ENCODE measurements around the gene ZNF790. TPM values are rescaled to one million over a fixed set of nuclear protein-coding genes. Genes with fewer than 3 reads are reported as not detected.

The ZNF790 gene
- total RNA-seq, 4 donors from 2014 or later = 9.8 to 18.7 (median 14.6) TPM

DNA sequence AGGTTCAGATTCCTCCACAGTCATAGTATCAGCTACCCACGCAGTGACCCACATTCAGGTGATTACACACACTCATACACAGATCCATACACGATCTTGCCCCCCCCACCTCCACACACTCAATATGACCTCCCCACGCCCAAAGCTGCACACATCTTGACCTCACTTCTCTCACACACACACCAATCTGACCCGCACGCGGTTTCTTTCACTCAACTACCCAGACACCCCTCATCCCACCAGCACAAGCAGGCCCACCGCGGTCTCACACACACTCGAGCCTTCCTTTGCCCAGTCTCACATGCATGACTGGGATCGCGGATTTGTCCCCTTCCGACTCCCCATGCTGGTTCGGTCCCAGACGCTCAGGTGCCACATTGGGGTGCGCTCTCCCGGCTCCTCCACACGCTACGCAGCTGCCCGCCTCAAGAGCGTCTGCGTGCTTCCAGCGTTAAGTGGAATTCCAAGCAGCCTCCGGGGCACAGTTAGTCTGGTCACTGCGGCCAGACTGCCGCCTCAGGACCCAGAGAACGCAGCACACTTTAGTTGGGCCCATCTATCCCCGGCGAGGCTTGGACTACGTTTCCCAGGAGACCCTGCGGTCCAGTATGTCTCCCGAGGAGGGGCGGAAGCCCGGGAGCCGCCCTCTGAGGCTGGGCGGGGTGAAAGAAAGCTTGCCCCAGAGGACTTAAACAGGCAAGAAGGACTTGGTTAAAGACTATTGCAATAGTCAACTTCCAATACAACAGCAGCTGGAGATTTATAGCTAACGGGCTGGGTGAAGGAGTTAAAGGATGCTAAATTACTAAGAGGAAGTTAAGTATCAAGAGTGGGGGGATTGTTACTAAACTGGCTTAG lies 11.7 kb upstream of the ZNF790 start:
- peaks cover 4 to 16% of the 10 kb centered on the region in 2 donors for H3K4me1 ChIP-seq
- H3K9me3 ChIP-seq = no peaks in the 10 kb centered on the region
- H3K36me3 ChIP-seq = peaks cover 0 to 4% of the 10 kb centered on the region in 2 donors
- 1% methylated on average over 30 to 34 of the region's 36 CpGs for WGBS, 2 donors
- peak overlapping the region; percentile 26 to 83 (median 80) for H3K27ac ChIP-seq
- peak; percentile 89 to 93 for DNase-seq
- no peaks in the 10 kb centered on the region for H3K27me3 ChIP-seq
- H3K4me3 ChIP-seq (replicated peaks in 1 of 3) = peak overlapping the region; percentile 20 to 57 (median 42)
- intact Hi-C loops (cut with DNase I) = no loop called here
- TF ChIP-seq, protein P1, sequence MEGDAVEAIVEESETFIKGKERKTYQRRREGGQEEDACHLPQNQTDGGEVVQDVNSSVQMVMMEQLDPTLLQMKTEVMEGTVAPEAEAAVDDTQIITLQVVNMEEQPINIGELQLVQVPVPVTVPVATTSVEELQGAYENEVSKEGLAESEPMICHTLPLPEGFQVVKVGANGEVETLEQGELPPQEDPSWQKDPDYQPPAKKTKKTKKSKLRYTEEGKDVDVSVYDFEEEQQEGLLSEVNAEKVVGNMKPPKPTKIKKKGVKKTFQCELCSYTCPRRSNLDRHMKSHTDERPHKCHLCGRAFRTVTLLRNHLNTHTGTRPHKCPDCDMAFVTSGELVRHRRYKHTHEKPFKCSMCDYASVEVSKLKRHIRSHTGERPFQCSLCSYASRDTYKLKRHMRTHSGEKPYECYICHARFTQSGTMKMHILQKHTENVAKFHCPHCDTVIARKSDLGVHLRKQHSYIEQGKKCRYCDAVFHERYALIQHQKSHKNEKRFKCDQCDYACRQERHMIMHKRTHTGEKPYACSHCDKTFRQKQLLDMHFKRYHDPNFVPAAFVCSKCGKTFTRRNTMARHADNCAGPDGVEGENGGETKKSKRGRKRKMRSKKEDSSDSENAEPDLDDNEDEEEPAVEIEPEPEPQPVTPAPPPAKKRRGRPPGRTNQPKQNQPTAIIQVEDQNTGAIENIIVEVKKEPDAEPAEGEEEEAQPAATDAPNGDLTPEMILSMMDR (IDR thresholded peaks at IDR 0.05) = no peak
- peak in 1 of 2 donors; percentile 49 for TF ChIP-seq POLR2A (IDR thresholded peaks at IDR 0.05)

DNA sequence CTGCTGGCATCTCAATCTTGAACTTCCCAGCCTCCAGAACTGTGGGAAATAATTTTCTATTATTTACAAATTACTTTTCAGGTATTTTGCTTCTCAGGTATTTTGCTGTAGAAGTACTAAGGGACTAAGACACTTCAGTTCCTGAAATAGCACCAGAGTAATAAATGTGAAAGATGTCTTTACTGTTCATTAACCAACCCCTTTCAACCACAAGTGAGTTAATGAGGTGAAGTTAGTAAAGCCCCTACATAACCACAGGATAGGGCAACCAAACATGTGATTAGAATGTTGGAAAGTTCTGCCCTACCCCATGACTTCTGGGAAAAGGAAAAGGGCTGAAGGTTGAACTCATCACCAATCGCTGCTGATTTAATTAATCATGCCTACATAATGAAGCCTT lies 9.8 kb upstream of the ZNF790 start:
- no peaks in the 10 kb centered on the region for H3K27me3 ChIP-seq
- H3K9me3 ChIP-seq = no peaks in the 10 kb centered on the region
- WGBS, 2 donors = 77 to 95% methylated on average over 1 of the region's 1 CpG
- no peak for DNase-seq
- H3K36me3 ChIP-seq = no peaks in the 10 kb centered on the region
- no peak overlapping the region for H3K4me3 ChIP-seq (replicated peaks in 1 of 3)
- TF ChIP-seq, protein P1 (IDR thresholded peaks at IDR 0.05) = no peak
- TF ChIP-seq POLR2A (IDR thresholded peaks at IDR 0.05) = no peak
- intact Hi-C loops (cut with DNase I) = no loop called here
- peaks cover 4 to 16% of the 10 kb centered on the region in 2 donors for H3K4me1 ChIP-seq
- H3K27ac ChIP-seq = no peak overlapping the region

DNA sequence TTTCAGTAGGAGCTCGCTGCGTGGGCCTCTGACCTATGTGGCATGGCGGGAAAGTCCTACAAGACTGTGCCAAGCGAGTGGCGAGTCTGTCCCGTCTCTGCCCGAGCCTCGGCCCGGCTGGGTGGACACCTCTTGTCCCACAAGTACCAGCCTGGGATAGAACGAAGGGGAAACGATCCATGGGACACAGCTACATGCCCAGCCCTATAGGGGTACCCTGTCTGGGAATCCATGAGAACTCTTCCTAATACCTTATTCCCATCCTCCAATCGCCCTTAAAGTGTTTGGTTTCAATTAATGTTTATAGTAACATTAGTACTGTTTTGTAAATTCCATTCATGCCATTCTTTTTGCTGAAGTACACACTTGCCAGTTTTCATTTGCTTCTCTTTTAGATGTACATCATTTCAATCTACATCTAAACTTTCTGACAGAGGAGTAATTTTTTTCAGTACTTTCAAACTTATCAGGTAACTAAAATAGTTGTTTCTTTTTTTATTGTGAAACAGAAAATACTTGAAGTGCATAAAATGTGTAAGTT lies 667 bp upstream of the ZNF790 start:
- Histone ChIP-seq H3K27me3 (no peaks in the 10 kb centered on the region), H3K4me3 (replicated peaks in 1 of 3) (peak overlapping the region; percentile 65 to 92 (median 89)), H3K4me1 (peaks cover 9 to 11% of the 10 kb centered on the region in 2 donors), H3K9me3 (no peaks in the 10 kb centered on the region), H3K27ac (peak overlapping the region; percentile 79 to 92 (median 85)), H3K36me3 (no peaks in the 10 kb centered on the region)
- DNase-seq = no peak
- 2 to 6% methylated on average over 10 to 12 of the region's 12 CpGs for WGBS, 2 donors
- TF ChIP-seq, protein P1 (IDR thresholded peaks at IDR 0.05) = no peak
- TF ChIP-seq POLR2A (IDR thresholded peaks at IDR 0.05) = no peak
- intact Hi-C loops (cut with DNase I) = no loop called here

DNA sequence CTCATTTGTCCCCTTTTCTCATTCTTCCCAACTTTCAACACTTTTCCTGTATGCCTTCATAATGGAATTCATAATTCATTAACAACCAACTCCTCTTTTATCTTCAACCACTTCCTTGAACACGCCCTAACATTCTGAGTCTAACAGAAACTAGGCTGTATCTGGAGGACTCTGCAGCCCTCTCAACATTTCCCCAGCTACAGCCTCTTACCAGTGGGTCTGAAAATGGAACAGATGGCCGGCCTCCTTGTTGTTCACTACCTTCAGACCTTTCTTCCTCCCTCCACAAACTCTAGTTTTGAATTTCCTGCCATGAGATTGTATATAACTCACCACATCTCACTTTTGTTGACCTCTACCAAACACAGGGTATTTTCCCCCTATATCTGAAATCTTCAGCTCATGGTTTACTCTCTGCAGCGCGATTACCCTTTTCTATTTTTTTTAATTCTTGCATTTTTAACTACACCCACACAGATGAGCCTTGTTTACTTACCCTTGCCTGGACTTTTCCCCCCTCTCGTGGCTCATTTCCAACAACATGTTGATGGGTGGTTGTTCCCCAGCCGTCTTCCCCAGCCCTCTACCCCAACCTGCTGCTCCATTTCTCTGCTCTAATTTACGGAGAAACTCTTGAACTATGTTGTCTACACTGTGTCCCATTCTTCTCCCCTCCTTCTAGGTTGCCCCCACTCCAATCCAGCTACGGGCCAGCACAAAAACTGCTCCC lies 846 bp downstream of the ZNF790 start:
- DNase-seq = peak in 1 of 2 donors; percentile 4
- intact Hi-C loops (cut with DNase I) = no loop called here
- H3K4me3 ChIP-seq (replicated peaks in 1 of 3) = peak overlapping the region; percentile 65 to 92 (median 89)
- H3K4me1 ChIP-seq = peaks cover 9 to 11% of the 10 kb centered on the region in 2 donors
- H3K36me3 ChIP-seq = peaks cover 8 to 9% of the 10 kb centered on the region in 2 donors
- H3K27me3 ChIP-seq = no peaks in the 10 kb centered on the region
- H3K27ac ChIP-seq = peak overlapping the region; percentile 79 to 92 (median 85)
- TF ChIP-seq, protein P1 (IDR thresholded peaks at IDR 0.05) = no peak
- no peak for TF ChIP-seq POLR2A (IDR thresholded peaks at IDR 0.05)
- 22 to 24% methylated on average over 8 of the region's 8 CpGs for WGBS, 2 donors
- H3K9me3 ChIP-seq = no peaks in the 10 kb centered on the region

Measured in thyroid gland (tissue), 4 donors.